HG03097 (cell line): ENCODE measurements around the gene KIF26A.

ENCODE experiments used
- ATAC-seq: cut with Tn5 transposase; IDR thresholded peaks from one replicate; pipeline ENCODE4 v1.9.1; 2021; ENCODE audit not compliant: unreplicated experiment, low FRiP score

The KIF26A gene

GRCh38 chr14:104187931-104188726 is 49.7 kb downstream of the KIF26A start:
- ATAC-seq, result no peak

GRCh38 chr14:104188727-104189400 is 50.5 kb downstream of the KIF26A start:
- ATAC-seq, result no peak

- ATAC-seq, result no peak
Observed at GRCh38 chr14:104189629-104190335, 51.4 kb downstream of the KIF26A start.

GRCh38 chr14:104190396-104191000 is 52.1 kb downstream of the KIF26A start:
- no peak for ATAC-seq

GRCh38 chr14:104191409-104191997 is 53.1 kb downstream of the KIF26A start:
- no peak for ATAC-seq

GRCh38 chr14:104192146-104192882 is 53.9 kb downstream of the KIF26A start:
- ATAC-seq, result no peak

- no peak for ATAC-seq
Observed at GRCh38 chr14:104192883-104193245, 54.5 kb downstream of the KIF26A start.

GRCh38 chr14:104194016-104194415 is 55.6 kb downstream of the KIF26A start:
- ATAC-seq, result no peak

- ATAC-seq, result no peak
Observed at GRCh38 chr14:104194716-104195115, 56.3 kb downstream of the KIF26A start.

- no peak for ATAC-seq
Observed at GRCh38 chr14:104195361-104195760, 57.0 kb downstream of the KIF26A start.

GRCh38 chr14:104195878-104196277 is 57.5 kb downstream of the KIF26A start:
- no peak for ATAC-seq

GRCh38 chr14:104196461-104197140 is 58.2 kb downstream of the KIF26A start:
- no peak for ATAC-seq

GRCh38 chr14:104197449-104198247 is 59.3 kb downstream of the KIF26A start:
- no peak for ATAC-seq

GRCh38 chr14:104199266-104199895 is 61.0 kb downstream of the KIF26A start:
- ATAC-seq, result no peak

- ATAC-seq, result no peak
Observed at GRCh38 chr14:104200106-104200505, 61.7 kb downstream of the KIF26A start.

- ATAC-seq, result no peak
Observed at GRCh38 chr14:104200591-104200990, 62.2 kb downstream of the KIF26A start.

GRCh38 chr14:104201063-104201462 is 62.7 kb downstream of the KIF26A start:
- no peak for ATAC-seq

GRCh38 chr14:104201496-104201895 is 63.1 kb downstream of the KIF26A start:
- ATAC-seq, result no peak
